NK-92 treated with Interleukin-12 subunit alpha and Interleukin-12 subunit beta, amount 100 ng/mL, for 24 hours (cell line): Measurements from ENCODE around the gene HSH2D.
"Not testable (repeated sequence)": the region's sequence is repeated elsewhere in the genome, so short reads cannot be mapped to it uniquely, and the experiment has no call there.

Source experiments
- DNase-seq: peaks from one replicate; lab custom pipeline; 2025; lab: John Stamatoyannopoulos, UW

HSH2D gene

DNA sequence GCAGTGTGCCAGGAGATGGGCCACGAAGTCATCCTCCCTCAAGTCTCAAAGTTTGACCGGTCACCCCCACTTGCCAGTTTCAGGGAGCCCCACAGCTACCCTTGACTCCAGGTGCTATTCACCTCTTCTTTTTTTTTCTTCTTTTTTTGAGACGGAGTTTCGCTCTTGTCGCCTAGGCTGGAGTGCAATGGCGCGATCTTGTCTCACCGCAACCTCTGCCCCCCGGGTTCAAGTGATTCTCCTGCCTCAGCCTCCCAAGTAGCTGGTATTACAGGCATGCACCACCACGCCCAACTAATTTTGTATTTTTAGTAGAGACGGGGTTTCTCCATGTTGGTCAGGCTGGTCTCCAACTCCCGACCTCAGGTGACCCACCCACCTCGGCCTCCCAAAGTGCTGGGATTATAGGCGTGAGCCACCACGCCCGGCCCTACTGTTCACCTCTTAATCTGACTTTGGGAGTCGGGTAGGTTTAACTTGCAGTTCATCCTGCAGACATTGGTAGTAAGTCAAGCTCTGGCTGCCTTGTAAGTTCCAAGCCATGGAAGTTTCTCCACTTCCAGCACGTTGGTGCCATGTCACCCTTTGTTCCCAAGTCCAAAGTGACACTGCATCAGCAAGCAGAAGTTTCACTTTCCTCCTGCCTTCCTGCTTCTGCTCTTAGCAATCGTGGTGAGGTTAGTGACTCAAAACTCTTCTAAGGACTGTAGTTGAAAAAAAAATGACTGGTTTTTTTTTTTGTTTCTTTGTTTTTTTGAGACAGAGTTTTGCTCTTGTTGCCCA is 24.2 kb upstream of the HSH2D start:
- not testable (repeated sequence) for DNase-seq

DNA sequence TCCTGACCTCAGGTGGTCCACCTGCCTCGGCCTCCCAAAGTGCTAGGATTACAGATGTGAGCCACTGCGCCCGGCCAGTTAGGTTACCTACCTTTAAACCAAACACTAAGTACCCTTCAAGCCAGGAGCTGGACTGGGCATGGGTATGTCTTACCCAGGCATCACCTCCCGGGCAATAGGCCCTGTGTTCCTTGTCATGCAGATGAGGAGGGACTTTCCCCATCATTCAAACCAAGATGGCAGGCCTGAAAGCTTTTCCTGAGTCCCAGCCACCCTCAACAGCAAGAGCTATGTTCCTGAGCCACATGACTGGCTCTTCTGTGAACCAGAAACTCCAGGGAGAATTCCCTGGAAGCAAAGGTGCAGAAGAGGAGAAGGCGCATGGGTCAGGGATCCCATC is 22.3 kb upstream of the HSH2D start:
- no peak for DNase-seq

DNA sequence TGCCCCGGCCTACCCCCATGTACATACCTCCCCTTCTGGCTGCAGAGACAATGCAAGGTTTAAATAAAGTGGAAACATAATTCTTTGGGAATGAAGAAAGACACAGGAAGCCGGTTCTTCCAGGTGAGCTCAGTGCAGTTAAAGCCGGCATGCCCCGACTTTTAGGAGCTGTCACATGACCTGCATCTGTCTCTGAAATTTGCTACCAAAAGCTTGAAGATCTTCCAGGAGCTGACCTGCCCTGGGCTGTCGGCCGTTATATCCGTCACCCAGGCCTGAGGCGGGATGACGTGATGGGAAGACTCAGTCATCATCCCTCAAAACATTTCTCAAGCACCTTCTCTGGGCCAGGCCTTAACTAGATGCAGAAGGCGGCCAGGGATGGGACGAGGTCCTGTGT is 21.5 kb upstream of the HSH2D start:
- DNase-seq, result no peak

DNA sequence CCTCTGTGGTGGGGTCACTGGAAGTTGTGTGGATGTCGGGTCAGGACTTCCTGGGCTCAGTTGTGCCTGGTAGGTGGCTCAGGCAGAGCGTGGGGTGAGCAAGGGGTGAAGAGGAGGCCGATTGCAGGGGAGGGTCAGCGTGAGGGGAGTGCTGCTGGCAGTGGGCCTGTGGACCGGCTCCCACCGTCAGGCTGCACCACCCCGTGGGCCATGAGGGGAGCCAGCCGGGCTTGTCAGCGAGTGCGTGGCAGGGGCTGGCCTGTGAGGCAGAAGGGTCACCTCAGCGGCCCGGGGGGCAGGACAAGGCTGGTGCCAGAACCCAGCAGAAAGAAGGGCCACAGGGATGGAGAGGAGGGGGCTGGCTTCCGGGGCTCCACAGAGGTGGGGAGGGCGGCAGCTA is 18.5 kb upstream of the HSH2D start:
- no peak for DNase-seq

DNA sequence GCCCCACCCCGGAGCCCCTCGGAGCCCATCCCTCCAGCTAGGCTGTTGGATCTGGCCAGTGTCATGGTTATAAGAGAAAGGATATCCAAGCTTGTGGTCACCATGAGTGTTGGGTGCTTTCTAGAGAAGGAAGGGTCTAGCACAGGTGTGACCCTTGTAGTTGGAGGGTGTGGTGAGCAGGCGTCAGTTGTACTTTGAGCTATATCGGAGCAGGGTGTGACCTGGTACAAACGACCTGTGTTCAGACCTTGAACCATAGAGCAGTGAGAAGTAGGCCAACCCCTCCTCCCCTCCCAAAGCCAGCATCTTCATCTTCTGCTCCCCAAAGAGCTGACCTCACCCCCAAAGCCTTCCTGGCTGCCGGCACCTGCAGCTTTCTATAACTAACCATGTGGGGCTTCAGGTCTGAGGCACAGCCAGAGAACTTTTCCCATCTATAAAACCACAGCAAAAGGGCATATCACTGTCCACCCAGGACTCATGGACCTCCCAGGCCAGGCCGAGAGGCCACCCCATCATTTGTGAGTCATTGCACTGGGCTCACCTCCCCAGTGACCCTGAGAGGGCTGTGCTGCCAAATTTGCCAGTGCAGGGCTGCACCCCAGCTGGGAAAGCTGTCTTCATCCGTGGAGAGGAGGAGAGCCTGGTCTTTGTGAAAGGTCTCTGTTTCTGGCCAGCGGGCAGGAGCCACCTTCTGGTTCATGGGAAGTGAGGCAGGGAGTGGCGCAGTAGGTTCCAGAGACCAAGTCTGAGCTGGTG is 17.6 kb upstream of the HSH2D start:
- DNase-seq, result no peak

DNA sequence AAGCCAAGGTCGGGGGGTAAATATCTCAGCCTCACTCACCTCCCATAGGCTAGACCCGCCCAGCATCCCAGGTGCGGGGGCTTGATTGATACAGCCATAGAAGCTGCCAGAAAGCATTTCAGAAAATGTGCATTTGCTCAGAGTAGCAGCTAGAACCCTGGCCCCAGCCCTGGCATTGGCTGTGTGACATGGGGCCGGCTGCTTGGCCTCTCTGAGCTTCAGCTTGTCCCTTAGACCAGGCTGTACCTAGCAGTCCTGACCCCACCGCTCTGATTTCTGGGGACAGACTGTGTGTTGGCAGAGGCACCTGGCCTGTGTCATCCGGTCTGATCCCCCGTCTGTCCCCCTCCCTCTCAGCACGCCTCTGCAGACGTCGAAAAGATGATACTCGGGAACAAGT is 16.4 kb upstream of the HSH2D start:
- DNase-seq, result no peak

DNA sequence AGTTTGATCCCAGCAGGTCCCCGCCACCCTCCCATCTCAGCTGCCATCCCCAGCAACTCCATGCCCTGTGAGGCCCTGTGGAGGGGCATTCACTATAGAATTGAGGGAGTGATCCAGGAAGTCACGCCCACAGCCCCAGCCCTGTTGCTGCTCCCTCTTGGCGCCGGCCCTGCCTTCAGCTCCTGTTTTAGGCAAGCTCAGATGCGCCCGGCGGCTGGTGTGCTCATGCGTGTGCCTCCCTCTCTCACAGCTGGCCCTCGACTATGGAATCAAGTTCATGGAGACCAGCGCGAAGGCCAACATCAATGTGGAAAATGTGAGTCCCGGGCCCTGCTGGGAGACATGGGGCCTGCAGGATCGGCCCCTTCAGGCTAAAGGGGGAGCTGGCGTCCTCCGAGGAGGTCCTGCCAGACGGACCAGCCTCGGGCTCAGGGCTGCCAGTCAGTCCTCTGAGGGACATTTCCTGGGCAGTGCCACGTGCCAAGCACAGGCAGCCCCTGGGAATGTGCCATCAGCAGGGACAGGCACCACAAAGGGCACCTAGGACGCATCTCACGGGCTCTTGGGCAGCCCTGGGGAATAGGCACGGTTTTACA is 15.6 kb upstream of the HSH2D start:
- no peak for DNase-seq

DNA sequence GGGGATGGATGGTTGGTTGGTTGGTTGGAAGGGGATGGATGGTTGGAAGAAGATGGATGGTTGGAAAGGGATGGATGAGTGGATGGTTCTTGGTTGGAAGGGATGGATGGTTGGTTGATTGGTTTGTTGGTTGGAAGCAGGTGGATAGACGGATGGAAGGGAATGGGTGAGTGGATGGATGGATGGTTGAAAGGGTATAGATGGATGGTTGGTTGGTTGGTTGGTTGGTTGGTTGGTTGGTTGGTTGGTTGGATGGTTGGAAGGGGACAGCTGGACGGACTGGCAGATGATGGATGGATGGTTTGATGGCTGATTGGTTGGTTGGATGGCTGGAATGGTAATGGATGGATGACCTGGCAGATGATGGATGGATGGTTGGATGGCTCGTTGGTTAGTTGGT is 11.8 kb upstream of the HSH2D start:
- no peak for DNase-seq

DNA sequence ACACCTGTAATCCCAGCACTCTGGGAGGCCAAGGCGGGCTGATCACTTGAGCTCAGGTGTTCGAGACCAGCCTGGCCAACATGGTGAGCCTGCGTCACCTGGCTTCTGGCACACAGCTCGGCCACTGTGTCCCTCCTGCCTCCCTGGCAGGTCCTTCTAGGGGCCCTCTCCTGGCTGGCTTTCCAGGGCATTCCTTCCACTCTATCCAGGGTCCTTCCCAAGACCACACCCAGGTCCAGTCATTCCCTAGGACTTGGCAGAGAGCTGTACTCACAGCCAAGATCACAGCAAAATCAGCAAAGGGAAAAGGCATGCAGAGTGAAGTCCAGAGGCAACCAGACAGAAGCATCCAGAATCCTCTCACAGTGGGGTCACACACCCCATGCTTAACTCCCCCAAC is 9.7 kb upstream of the HSH2D start:
- DNase-seq, result no peak

DNA sequence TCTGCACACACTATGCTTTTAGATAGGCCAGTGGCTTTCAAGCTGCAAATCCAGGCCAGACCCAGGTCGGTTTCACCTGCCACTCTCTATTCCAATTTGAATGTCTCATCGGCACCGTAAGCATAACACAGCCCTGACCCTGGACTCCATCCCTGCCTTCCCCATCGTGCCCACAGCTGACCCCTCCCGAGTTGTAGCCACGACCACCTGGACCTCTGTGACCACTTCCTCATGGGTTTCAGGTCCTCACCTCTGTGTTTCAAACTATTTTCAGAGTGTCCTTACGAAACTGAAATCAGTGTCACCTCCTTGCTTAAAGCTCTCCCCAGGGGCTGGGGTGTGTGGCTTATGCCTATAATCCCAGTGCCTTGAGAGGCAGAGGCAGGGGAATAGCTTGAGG is 9.0 kb upstream of the HSH2D start:
- DNase-seq, result no peak

DNA sequence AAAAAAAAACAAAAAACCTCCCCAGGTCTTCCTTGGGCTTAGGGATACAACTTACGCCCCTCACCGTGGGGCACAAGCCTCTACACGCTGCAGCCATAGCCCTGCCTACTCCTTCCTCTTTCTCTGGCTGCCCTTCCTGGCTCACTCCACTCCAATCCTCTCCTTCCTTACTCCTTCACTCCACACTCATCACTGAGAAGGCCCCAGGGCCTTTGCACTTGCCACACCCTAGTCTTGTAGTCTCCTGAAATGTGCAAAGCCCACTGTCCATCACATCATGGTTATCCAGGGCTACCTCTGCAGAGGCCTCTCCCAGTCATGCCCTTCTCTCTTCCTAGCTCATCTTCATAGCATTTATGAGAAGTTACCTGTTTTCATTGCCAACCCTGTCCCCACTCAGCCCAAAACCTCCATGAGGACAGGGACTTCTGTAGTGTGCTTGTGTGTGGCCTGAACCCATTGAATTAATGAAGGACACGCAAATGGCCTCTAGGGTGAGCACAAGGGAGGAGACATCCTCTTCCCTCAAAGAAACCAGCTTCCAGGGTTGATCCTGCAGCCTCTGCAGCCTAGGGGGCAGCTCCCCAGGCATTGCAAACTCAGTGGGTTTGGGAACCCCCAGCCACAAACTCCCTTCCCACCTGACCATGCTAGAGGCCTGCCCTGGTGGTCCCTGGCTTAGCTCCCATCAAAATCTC is 7.9 kb upstream of the HSH2D start:
- DNase-seq, result no peak

DNA sequence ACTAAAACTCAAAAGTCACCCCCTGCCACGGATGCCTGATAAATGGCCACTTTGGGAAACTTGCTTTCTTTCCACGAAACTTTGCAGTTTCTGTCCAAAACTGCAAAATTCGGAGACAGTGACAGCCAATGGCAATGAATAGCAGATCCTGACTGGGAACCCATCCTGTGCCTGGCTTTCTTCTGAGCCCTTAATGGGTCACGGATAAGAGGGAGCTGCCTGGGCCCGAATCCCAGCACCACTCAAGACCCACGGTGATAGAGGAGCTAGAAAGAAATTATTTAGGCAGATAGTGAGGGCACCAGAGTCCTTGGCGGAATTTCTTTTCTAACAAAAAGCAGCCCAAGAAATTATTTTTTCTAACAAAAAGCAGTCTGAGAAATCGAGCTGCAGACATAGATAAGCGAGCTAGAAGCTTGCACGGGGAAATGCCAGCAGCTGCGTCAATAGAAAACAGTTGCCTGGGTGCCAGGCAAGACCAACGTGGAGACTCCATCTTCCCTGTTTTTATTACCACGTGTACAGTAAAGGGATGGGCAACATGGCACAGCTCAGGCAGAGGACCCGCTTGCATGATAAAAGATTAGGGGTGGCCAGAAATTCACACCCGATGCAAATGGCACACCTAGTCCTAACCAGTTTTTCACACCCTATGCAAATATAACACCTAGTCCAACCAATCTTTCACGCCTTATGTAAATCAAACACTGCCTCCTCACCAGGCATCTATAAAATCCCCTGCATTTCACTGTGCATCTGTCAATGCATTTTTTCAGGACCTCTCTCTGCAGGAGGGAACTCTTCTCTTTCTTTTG is 7.1 kb upstream of the HSH2D start:
- DNase-seq, result peak; percentile 20

DNA sequence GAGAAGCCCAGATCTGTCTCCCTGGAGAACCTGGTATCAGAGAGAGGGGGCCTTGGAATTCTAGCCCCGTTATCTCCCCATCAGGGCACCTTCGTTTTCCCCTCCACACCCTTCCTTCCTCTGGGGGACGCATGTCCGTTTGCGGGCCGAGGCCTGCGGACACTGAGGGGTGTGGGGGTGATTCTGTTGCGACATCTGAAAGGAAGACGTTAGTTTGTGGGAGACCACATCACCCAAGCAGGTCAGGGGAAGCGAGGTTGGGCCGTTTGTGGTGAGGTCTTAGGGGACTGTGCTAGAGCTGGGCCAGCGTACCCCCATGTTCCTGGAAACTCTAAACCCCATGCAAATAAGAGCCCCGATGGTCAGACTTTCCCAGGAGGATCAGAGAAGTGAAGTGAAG is 3.7 kb upstream of the HSH2D start:
- DNase-seq, result peak; percentile 72

DNA sequence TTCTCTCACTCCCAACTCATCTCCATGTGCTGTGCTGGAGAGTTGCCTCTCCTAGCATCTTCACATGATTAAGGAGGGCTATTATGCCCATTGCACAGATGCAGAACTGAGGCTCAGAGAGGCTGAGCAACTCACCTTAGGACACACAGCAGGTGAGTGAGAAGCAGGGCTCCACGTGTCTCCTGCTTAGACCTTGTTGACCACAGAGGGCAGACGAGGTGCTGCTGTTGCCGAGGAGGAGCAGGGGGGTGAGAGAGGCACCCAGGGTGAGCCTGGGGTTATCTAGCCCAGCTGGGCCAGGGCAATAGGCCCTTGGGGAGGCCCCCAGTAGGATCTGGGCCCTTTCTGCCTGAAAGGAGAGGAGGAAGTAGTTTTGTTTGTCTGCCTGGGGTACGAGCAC is 2.4 kb upstream of the HSH2D start:
- DNase-seq, result peak; percentile 73

DNA sequence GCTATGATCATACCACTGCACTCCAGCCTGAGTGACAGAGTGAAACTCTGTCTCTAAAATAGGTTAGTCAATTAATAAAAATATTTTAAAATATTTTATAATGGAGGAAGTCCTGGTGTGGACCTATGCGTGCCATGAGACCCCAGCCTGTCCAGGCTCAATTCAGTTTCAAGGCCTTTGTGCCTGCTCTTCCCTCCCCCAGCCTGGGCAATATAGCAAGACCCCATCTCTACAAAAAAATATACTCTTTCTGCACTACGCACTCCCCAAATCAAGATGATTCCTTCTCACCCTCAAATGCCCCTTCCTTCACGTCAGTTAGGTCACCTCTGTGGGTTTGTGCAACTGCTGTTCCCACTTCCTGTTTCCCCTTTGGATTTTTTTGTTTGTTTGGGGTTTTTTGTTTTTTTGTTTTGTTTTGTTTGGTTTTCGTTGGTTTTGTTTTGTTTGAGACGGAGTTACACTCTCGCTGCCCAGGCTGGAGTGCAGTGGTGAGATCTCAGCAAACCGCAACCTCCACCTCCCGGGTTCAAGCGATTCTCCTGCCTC is 1.4 kb upstream of the HSH2D start:
- no peak for DNase-seq

DNA sequence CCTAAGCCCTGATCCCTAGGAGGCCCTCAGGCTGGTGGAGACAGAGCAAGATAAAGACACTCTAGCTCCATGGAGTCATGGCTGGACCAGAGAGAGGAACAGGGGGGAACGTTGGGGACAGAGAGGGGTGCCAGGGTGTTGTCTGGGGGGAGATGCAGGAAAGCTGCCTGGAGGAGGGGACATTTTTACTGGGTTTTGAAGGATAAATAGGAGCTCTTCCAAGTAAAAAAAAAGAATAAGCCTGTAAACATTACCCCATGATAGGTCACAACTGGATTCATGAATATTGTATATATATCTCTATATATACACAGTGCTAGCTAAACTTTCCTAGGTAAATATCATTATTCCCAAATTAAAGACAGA is 714 bp downstream of the HSH2D start:
- no peak for DNase-seq

DNA sequence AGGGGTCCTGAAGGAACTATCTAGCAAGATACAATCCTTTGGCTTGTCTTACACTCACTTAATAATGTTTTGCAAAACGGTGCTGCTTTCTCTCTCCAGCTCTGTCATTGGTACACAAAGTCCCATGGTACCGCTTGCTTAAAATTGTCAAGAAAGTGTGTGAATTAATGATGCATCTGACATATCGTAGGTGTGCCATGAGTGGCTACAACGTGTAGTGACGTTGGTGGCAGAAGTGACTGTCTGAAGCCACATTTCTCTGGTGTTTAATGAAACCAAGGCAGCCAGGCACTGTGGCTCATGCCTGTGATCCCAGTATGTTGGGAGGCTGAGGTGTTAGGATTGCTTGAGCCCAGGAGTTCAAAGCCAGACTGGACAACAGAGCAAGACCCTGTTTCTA is 2.6 kb downstream of the HSH2D start:
- no peak for DNase-seq

DNA sequence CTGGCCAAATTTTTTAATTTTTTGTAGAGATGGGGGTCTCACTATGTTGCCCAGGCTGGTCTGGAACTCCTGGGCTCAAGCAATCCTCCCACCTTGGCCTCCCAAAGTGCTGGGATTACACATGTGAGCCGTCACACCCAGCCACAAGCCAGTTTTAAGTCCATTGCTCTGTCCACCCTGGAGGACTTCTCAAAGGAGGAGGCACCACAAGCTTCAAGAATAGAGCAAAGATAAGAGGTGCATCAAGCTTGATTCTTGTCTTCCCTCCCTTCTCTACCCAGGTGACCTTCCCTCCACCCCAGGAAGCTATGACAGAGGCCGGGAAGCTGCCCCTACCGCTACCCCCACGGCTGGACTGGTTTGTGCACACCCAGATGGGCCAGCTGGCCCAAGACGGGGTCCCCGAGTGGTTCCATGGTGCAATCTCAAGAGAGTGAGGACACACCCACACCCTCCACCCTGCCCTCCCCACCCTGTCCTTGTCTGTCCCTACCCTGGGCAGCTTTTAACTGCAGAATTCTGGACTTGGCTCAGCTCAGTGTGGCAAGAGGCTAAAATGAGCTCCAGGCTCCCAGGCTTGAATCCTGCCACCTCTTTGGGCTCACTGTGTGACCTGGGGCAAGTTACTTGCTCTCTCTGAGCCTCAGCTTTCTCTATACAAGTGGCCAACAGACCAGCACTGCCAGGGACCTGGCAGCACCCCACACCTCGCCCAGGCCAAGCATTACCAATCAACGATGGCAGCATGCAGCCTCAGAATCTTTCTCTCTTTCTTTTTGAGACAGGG is 5.2 kb downstream of the HSH2D start:
- no peak for DNase-seq

DNA sequence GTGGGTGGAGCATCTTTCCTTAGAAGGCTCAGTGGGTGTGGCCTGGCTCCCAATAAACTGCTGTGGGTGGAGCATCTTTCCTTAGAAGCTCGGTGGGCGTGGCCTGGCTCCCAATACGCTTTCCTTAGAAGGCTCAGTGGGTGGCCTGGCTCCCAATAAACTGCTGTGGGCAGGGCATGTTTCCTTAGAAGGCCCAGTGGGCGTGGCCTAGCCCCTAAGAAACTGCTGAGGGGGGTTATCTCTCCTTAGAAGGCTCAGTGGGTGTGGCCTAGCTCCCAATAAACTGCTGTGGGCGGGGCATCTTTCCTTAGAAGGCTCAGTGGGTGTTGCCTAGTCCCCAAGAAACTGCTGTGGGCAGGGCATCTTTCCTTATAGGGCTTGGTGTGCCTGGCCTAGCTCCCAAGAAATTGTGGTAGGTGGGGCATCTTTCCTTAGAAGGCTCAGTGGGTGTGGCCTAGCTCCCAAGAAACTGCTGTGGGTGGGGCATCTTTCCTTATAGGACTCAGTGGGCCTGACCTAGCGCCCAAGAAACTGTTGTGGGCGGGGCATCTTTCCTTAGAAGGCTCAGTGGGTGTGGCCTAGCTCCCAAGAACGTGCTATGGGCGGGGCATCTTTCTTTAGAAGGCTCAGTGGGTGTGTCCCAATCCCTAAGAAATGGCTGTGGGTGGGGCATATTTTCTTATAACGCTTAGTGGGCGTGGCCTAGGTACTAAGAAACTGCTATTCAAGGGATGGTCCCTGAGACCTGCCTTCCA is 10.3 kb downstream of the HSH2D start:
- no peak for DNase-seq

DNA sequence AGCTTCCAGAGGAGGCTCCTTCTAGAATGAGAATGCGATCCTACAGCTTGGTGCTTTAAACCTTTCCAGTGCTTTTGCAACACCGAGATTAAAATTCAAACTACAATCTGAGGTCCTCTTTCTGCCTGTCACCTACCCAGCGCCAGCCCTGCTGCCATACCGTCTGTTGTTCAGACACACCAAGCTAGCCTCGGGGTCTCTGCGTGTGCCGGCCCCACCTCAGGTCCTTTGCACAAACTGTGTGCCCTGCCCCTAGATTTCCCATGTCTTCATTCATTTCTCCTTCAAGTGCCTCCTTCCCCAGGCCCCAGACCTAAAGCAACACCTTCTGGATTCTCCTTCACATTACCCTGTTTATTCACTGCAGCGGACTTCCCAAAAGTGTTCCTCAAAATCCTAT is 11.1 kb downstream of the HSH2D start:
- no peak for DNase-seq
